Chondrocyte (in vitro differentiated cells): ENCODE data around the gene NPEPPS. TPM values are rescaled to one million over a fixed set of nuclear protein-coding genes. Genes with fewer than 3 reads are reported as not detected.
A peak's percentile ranks its signal among the peaks of the same experiment; 100 is the strongest.

Experiments
- DNase-seq: peaks from one replicate; pipeline ENCODE4 v3.0.0; 2021; ENCODE audit warnings: mixed read lengths, low spot score
- H3K27ac Mint-ChIP-seq: one replicate; pipeline ENCODE4 v1.8.0; 2021; ENCODE audit warnings: mild to moderate bottlenecking, moderate library complexity, mixed read lengths; ENCODE audit not compliant: unreplicated experiment
- H3K27me3 Mint-ChIP-seq: 2 replicates; pipeline ENCODE4 v1.8.0; 2021; ENCODE audit warnings: low read depth, mixed read lengths
- H3K36me3 Mint-ChIP-seq: 2 replicates; pipeline ENCODE4 v1.8.0; 2021; ENCODE audit warnings: low read depth, mixed read lengths
- H3K4me1 Mint-ChIP-seq: 2 replicates; pipeline ENCODE4 v1.8.0; 2021; ENCODE audit warnings: low read depth, mild to moderate bottlenecking, mixed read lengths
- H3K4me3 Mint-ChIP-seq: one replicate; pipeline ENCODE4 v1.8.0; 2021; ENCODE audit warnings: mild to moderate bottlenecking, moderate library complexity, mixed read lengths; ENCODE audit not compliant: unreplicated experiment
- H3K9me3 Mint-ChIP-seq: 2 replicates; pipeline ENCODE4 v1.8.0; 2021; ENCODE audit warnings: low read depth, mixed read lengths
- CTCF ChIP-seq: fragments of 200-600 bp; sonication (generic); IDR thresholded peaks from 2 replicates; pipeline ENCODE4 v1.5.0; 2021; ENCODE audit warnings: antibody characterized with exemption, mild to moderate bottlenecking, moderate library complexity
- total RNA-seq: library from RNA; stranded (reverse); gene quantifications from 3 replicates; pipeline ENCODE4 v1.2.1, GENCODE V29; 2021

Gene NPEPPS
- total RNA-seq, 1 donor from 2014 or later: 113 TPM

- H3K27ac Mint-ChIP-seq: peak overlapping the region; percentile 92
- H3K4me3 Mint-ChIP-seq: no peak overlapping the region
Observed at GRCh38 chr17:47620503-47621245, 89.8 kb downstream of the NPEPPS start.

GRCh38 chr17:47621293-47622179 is 90.6 kb downstream of the NPEPPS start:
- H3K4me3 Mint-ChIP-seq: peak overlapping the region; percentile 46
- no peaks in the 10 kb centered on the region for H3K27me3 Mint-ChIP-seq
- H3K4me1 Mint-ChIP-seq: peaks cover 54% of the 10 kb centered on the region
- peak overlapping the region; percentile 92 for H3K27ac Mint-ChIP-seq
- H3K9me3 Mint-ChIP-seq: no peaks in the 10 kb centered on the region
- no peak for DNase-seq
- peak; percentile 65 for TF ChIP-seq CTCF
- peaks cover 25% of the 10 kb centered on the region for H3K36me3 Mint-ChIP-seq

More at GRCh38 chr17:47620503-47621245, 89.8 kb downstream of the NPEPPS start:
- Mint-ChIP-seq H3K4me1 (peaks cover 58% of the 10 kb centered on the region), H3K27me3 (no peaks in the 10 kb centered on the region), H3K36me3 (peaks cover 27% of the 10 kb centered on the region), H3K9me3 (no peaks in the 10 kb centered on the region)
- no peak for TF ChIP-seq CTCF
- DNase-seq: no peak

GRCh38 chr17:47622180-47622549 is 91.3 kb downstream of the NPEPPS start:
- H3K9me3 Mint-ChIP-seq: no peaks in the 10 kb centered on the region

GRCh38 chr17:47624727-47625068 is 93.8 kb downstream of the NPEPPS start:
- Mint-ChIP-seq H3K36me3 (peaks cover 12% of the 10 kb centered on the region), H3K27me3 (no peaks in the 10 kb centered on the region), H3K9me3 (no peaks in the 10 kb centered on the region), H3K4me3 (no peak overlapping the region), H3K4me1 (peaks cover 38% of the 10 kb centered on the region), H3K27ac (no peak overlapping the region)
- no peak for DNase-seq
- no peak for TF ChIP-seq CTCF

More at GRCh38 chr17:47622180-47622549, 91.3 kb downstream of the NPEPPS start:
- DNase-seq: no peak
- no peaks in the 10 kb centered on the region for H3K27me3 Mint-ChIP-seq
- H3K27ac Mint-ChIP-seq: peak overlapping the region; percentile 92
- peaks cover 25% of the 10 kb centered on the region for H3K36me3 Mint-ChIP-seq
- peak overlapping the region; percentile 54 for H3K4me3 Mint-ChIP-seq
- no peak for TF ChIP-seq CTCF
- H3K4me1 Mint-ChIP-seq: peaks cover 54% of the 10 kb centered on the region

GRCh38 chr17:47628014-47628566 is 97.2 kb downstream of the NPEPPS start:
- Mint-ChIP-seq H3K27me3 (no peaks in the 10 kb centered on the region), H3K4me3 (no peak overlapping the region), H3K36me3 (peaks cover 7% of the 10 kb centered on the region), H3K27ac (no peak overlapping the region), H3K9me3 (no peaks in the 10 kb centered on the region), H3K4me1 (peaks cover 7% of the 10 kb centered on the region)
- no peak for DNase-seq
- no peak for TF ChIP-seq CTCF
